GM10266 (cell line): Measurements from ENCODE around the gene FAM50B.

Source experiments
- DNase-seq: peaks from one replicate; pipeline ENCODE4 v3.0.0; 2012; ENCODE audit errors: extremely low spot score
- TF ChIP-seq, protein P1 (sequence below): IDR thresholded peaks from 2 replicates; pipeline ENCODE4 v1.5.1; 2012; ENCODE audit warnings: mild to moderate bottlenecking, low read depth; ENCODE audit not compliant: control insufficient read depth, insufficient read depth; ENCODE audit errors: missing control alignments

Gene FAM50B

DNA sequence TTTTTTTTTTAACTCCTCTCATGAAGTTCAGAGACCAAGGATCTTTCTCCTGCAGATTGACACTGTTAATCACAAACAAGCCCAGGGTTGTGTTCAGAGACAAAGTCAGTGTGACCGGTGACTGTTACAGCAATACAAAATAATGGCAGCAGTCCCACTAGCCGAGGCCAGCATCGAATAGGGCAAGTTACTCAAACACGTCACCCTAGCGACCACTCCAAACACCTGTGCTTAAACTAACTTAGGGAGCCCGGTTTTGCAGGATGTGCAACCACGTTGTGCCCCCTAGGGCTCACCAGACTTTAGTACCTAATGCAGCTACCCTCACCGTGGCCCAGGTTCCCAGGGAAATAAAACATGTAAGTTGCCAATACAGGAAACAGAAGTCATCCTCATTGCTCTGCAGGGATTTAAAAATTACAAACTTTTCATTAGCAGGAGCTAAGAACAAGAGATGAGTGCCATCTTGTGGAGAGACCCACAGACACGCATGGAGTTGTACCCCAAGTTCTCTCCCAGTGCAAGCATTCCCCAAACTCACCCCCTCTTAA lies 38.1 kb downstream of the FAM50B start:
- TF ChIP-seq, protein P1, sequence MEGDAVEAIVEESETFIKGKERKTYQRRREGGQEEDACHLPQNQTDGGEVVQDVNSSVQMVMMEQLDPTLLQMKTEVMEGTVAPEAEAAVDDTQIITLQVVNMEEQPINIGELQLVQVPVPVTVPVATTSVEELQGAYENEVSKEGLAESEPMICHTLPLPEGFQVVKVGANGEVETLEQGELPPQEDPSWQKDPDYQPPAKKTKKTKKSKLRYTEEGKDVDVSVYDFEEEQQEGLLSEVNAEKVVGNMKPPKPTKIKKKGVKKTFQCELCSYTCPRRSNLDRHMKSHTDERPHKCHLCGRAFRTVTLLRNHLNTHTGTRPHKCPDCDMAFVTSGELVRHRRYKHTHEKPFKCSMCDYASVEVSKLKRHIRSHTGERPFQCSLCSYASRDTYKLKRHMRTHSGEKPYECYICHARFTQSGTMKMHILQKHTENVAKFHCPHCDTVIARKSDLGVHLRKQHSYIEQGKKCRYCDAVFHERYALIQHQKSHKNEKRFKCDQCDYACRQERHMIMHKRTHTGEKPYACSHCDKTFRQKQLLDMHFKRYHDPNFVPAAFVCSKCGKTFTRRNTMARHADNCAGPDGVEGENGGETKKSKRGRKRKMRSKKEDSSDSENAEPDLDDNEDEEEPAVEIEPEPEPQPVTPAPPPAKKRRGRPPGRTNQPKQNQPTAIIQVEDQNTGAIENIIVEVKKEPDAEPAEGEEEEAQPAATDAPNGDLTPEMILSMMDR = no peak
- no peak for DNase-seq

DNA sequence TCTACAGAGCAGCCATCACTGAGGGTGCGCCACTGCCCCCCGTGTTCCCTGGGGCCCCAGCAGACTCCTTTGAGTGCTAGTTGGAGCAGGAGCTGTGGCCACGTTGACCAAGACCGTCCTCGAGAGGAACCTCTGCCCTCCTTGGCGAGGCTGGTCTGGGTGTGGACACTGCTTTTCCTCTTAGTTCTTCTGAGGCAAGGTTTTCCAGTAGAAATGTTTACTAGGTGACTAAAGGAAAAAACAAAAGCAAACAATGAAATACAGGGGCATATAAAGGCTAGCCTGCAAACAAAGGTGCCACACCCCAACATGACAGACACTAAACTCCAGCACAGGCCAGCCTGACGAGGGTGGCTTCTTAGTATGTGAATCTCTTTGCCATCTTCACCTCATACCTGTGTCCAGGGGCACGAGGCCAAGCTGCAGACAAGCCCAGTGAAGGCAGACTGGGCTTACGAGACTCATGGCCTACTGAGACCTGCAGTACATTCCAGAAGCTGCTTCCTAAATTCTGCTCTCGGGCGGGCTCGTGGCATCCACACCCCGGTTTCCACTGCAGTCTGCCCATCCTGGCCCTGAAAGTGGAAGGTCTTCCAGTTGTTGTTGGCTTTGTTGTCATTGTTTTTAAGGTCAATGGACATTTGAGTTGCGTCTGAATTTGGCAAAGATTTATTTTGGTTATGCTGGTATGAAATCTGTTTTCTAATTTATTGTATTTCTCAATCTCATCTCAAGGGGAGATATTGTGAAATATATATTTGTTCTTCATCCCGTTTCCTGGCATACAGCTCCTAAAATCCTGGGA lies 39.2 kb downstream of the FAM50B start:
- TF ChIP-seq, protein P1 = no peak
- DNase-seq = no peak

DNA sequence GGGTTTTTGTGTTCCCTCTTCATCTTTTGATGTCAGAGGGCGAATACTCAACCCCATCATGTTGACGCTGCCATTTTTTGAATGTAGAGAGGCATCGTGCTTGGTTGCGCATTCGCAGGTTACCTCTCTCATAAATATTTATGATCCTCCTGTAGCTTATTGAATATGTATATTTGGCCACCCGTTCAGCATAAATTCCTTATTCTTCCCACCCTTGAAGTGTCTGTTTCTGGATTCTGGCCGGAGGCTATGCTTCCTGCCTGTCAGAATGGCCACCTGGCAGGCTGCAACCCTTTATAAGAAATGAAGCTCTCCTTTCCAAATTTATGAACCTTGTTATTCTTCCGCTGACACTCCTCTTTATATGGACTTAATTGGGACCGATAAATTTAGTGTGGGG lies 40.9 kb downstream of the FAM50B start:
- DNase-seq = no peak
- TF ChIP-seq, protein P1 = no peak

DNA sequence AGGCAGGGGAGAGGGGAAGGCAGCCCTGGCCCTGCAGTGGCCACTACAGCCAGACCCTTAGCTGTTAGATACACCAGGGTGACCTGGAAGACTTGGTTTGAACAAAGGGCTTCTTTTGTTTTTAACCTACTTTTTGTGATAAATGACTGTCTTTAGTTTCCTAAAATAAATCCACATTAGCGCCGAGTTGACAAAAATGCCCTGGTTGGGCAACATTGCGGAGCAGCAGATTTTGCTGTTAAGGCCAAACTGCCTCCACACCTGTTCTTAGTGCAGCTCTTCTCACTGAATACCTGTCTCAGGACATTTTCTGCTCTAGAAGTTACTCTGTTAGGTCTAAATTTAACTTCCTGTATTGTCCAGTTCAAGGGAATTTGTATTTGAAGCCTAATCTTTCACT lies 42.7 kb downstream of the FAM50B start:
- TF ChIP-seq, protein P1 = no peak
- DNase-seq = no peak

DNA sequence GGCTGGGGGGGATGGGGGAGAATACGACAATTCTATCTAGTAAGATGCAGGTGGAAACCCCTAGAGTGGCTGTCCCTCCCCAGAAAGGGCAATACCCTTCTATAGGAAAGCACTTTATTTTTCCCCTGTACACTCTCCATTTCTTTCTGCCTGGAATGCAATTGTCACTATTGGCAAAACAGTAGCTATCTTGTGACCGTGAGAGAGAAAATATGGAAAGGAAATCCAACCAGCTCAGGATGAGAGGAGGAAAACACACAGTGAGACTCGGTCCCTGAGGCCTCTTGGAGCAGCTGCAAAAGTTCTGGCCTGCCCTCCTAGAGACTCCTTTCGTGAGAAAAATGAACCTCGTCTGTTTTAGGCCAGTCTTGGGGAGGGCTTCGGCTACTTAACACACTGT lies 43.4 kb downstream of the FAM50B start:
- TF ChIP-seq, protein P1 = no peak
- no peak for DNase-seq

DNA sequence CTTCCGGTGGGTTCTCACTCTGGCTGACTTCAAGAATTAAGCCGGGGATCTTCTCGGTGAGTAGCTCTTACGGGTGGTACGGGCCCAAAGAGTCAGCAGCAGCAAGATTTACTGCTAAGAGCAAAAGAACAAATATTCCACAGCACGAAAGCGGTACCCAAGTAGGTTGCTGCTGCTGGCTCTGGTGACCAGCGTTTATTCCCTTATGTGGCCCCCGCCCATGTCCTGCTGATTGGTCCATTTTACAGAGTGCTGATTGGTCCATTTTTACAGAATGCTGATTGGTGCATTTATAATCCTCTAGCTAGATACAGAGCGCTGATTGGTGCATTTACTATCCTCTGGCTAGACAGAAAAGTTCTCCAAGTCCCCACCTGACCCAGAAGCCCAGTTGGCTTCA lies 44.3 kb downstream of the FAM50B start:
- no peak for DNase-seq
- TF ChIP-seq, protein P1 = no peak

DNA sequence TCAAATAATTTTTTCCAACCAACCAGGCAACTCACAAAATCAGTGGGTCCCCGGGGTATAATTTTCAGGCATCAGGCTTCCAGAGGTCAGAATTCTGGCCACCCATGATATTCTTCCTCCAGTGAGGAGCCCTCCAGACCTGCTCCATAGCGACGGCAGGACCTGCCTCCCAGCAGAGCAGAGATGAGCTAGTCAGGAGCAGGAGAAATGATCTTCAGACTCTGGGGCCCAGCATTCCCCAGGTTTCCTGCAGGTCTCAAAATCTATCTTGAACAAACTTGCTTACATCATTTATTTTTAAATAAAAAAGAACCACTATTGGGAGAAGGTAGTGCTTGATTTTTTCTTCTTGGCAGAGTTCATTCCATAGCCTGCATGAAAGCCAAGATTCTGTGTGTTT lies 44.7 kb downstream of the FAM50B start:
- DNase-seq = no peak
- TF ChIP-seq, protein P1 = no peak
